A549 (cell line): ENCODE data around the gene WDR20. TPM values are rescaled to one million over a fixed set of nuclear protein-coding genes. Genes with fewer than 3 reads are reported as not detected.
A peak's percentile ranks its signal among the peaks of the same experiment; 100 is the strongest.

ENCODE experiments used
- ATAC-seq, 2 experiments: fragments of 200-7000 bp in 1 of 2; fragments of >200 bp in 1 of 2; cut with Nextera tagmentation in 1 of 2; cut with Tn5 transposase in 1 of 2; 3 replicates each; pipeline versions ENCODE4 v1.8.0 to v1.9.1; 2018 to 2020; ENCODE audit warnings: mild to moderate bottlenecking in 1 of 2, moderate library complexity in 1 of 2
- CTCF ChIA-PET: fragments of 300-600 bp; sonication (Branson Sonifier 250); formaldehyde crosslinking; extraction: SDS; loops from one replicate; lab custom pipeline; 2021; ENCODE audit warnings: antibody characterized with exemption, inconsistent platforms; lab: Yijun Ruan, JAX
- POLR2A ChIA-PET: fragments of 350-600 bp; formaldehyde crosslinking; extraction: SDS; loops from one replicate; lab custom pipeline; 2021; ENCODE audit warnings: antibody characterized with exemption, inconsistent platforms; lab: Yijun Ruan, JAX
- DNase-seq, 2 experiments: peaks; one replicate each; pipeline versions ENCODE4 v3.0.0 to v3.0.0-alpha.2; 2011 to 2016; ENCODE audit warnings: low read depth in 1 of 2, low spot score in 1 of 2
- FAIRE-seq: peaks from 2 replicates; lab custom pipeline; 2011; peaks lifted over from hg19 to GRCh38; lab: Jason Lieb, UNC
- H3K27ac ChIP-seq, 2 experiments: fragments of >200 bp; sonication (Bioruptor Twin); formaldehyde crosslinking; 3 replicates each; pipeline ENCODE4 v1.5.1; 2016 to 2017
- H3K4me1 ChIP-seq: fragments of >200 bp; sonication (Bioruptor Twin); formaldehyde crosslinking; 3 replicates; pipeline ENCODE4 v1.6.1; 2016
- H3K4me2 ChIP-seq: fragments of >200 bp; sonication (Bioruptor Twin); formaldehyde crosslinking; 3 replicates; pipeline ENCODE4 v1.6.1; 2016
- H3K4me3 ChIP-seq: fragments of >200 bp; sonication (Bioruptor Twin); formaldehyde crosslinking; 3 replicates; pipeline ENCODE4 v1.5.1; 2016
- H3K9me3 ChIP-seq: fragments of >200 bp; sonication (Bioruptor Twin); formaldehyde crosslinking; 3 replicates; pipeline ENCODE4 v1.6.1; 2016
- BHLHE40 ChIP-seq: IDR thresholded peaks from 2 replicates; pipeline ENCODE4 v1.6.1; 2012; ENCODE audit warnings: low read depth, low read length, inconsistent platforms
- CTCF ChIP-seq: fragments of >200 bp; sonication (Bioruptor Twin); formaldehyde crosslinking; IDR thresholded peaks from 3 replicates; pipeline ENCODE4 v1.5.1; 2016
- EP300 ChIP-seq, 2 experiments: fragments of >200 bp; sonication (Bioruptor Twin); formaldehyde crosslinking; IDR thresholded peaks; 2 replicates in 1 of 2; 3 replicates in 1 of 2; pipeline ENCODE4 v1.6.1; 2016 to 2017
- FOSL2 ChIP-seq, 2 experiments: fragments of 450-650 bp in 1 of 2; fragments of >200 bp in 1 of 2; sonication (Bioruptor Twin) in 1 of 2; formaldehyde crosslinking; IDR thresholded peaks; 2 replicates each; pipeline versions ENCODE4 v1.5.0 to v1.6.1; 2016 to 2020; ENCODE audit warnings: mild to moderate bottlenecking in 1 of 2, moderate library complexity in 1 of 2
- GATA3 ChIP-seq: IDR thresholded peaks from 2 replicates; pipeline ENCODE4 v1.6.1; 2012; ENCODE audit warnings: borderline replicate concordance
- HEYL ChIP-seq: fragments of 250-450 bp; sonication (Bioruptor Pico); IDR thresholded peaks from 2 replicates; pipeline ENCODE4 v1.8.0; 2021; ENCODE audit warnings: mild to moderate bottlenecking, moderate library complexity
- HMGXB4 ChIP-seq: fragments of 250-450 bp; sonication (Bioruptor Pico); IDR thresholded peaks from 2 replicates; pipeline ENCODE4 v1.5.0; 2021; ENCODE audit warnings: mild to moderate bottlenecking, moderate library complexity, borderline replicate concordance
- HOXB13 ChIP-seq: fragments of 250-450 bp; sonication (Bioruptor Pico); IDR thresholded peaks from 2 replicates; pipeline ENCODE4 v1.5.0; 2020; ENCODE audit warnings: low read depth, mild to moderate bottlenecking, moderate library complexity
- NFE2L2 ChIP-seq: fragments of 150-350 bp; conservative IDR thresholded peaks from 2 replicates; pipeline ENCODE4 v1.6.1; 2014; ENCODE audit warnings: low read length
- NPAS2 ChIP-seq: fragments of 250-450 bp; sonication (Bioruptor Pico); IDR thresholded peaks from 2 replicates; pipeline ENCODE4 v1.8.0; 2022; ENCODE audit warnings: mild to moderate bottlenecking, moderate library complexity, borderline replicate concordance
- NR3C1 ChIP-seq: fragments of >200 bp; sonication (Bioruptor Twin); formaldehyde crosslinking; IDR thresholded peaks from 3 replicates; pipeline ENCODE4 v1.6.1; 2017
- RAD21 ChIP-seq, 2 experiments: fragments of >200 bp in 1 of 2; sonication (Bioruptor Twin) in 1 of 2; formaldehyde crosslinking in 1 of 2; IDR thresholded peaks in 1 of 2; conservative IDR thresholded peaks in 1 of 2; 2 replicates in 1 of 2; 3 replicates in 1 of 2; pipeline ENCODE4 v1.6.1; 2012 to 2018; ENCODE audit warnings: inconsistent platforms in 1 of 2
- USF2 ChIP-seq: fragments of 450-650 bp; IDR thresholded peaks from 2 replicates; pipeline ENCODE4 v1.6.1; 2014; ENCODE audit warnings: antibody characterized with exemption
- WGBS: methylation state at CpG from one replicate; pipeline ENCODE4 v1.1.6; 2017; ENCODE audit errors: missing lambda C conversion rate; 5-methylcytosine and 5-hydroxymethylcytosine counted together
- polyA plus RNA-seq, 4 experiments: library from polyadenylated mRNA; depleted of rRNA in 3 of 4; stranded (reverse); fragments of >200 nt; fragmentation: RNase III in 1 of 4; extraction: RNeasy Plus Mini Kit Qiagen cat#74134 plus additional on column Dnase treatment in 1 of 4; gene quantifications; 2 replicates in 3 of 4; 3 replicates in 1 of 4; pipeline ENCODE4 v1.2.3, GENCODE V29; 2011 to 2017
- TF ChIP-seq, protein P1 (sequence below): fragments of 200-600 bp; sonication (generic); IDR thresholded peaks from 2 replicates; pipeline ENCODE4 v1.6.1; 2016; ENCODE audit warnings: antibody characterized with exemption, mild to moderate bottlenecking, moderate library complexity
- TF ChIP-seq, protein P2 (sequence below): fragments of >200 bp; sonication (Bioruptor Twin); formaldehyde crosslinking; IDR thresholded peaks from 2 replicates; pipeline ENCODE4 v1.6.1; 2016
- TF ChIP-seq, protein P3 (sequence below): IDR thresholded peaks from 2 replicates; pipeline ENCODE4 v1.6.1; 2012; ENCODE audit warnings: low read depth, borderline replicate concordance

The WDR20 gene
- polyA plus RNA-seq, 2 of the 4 experiments (the other 2 are of a cell fraction): 19.5 to 20.6 TPM

DNA sequence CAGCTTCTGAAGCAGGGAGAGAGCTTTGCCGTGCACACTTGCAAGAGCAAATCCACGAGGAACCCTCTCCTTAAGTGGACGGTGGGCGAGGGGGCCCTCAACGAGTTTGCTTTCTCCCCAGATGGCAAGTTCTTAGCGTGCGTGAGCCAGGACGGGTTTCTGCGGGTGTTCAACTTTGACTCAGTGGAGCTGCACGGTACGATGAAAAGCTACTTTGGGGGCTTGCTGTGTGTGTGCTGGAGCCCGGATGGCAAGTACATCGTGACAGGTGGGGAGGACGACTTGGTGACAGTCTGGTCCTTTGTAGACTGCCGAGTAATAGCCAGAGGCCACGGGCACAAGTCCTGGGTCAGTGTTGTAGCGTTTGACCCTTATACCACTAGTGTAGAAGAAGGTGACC, 69.0 kb downstream of the WDR20 start:
- no peak for FAIRE-seq
- H3K27ac ChIP-seq: no peak overlapping the region
- ChIA-PET POLR2A (no interaction called here), CTCF (interaction anchor here (0.6 to 1.1 kb wide), 3 partner anchors 10 to 365 kb away, joined by 3 read pairs; no protein-coding TSS in a partner anchor)
- DNase-seq: no peak
- H3K9me3 ChIP-seq: no peaks in the 10 kb centered on the region
- H3K4me1 ChIP-seq: no peaks in the 10 kb centered on the region
- 93% methylated on average over 17 of the region's 17 CpGs for WGBS
- no peak overlapping the region for H3K4me2 ChIP-seq
- no peak for TF ChIP-seq GATA3
- ATAC-seq: no peak
- no peak overlapping the region for H3K4me3 ChIP-seq

DNA sequence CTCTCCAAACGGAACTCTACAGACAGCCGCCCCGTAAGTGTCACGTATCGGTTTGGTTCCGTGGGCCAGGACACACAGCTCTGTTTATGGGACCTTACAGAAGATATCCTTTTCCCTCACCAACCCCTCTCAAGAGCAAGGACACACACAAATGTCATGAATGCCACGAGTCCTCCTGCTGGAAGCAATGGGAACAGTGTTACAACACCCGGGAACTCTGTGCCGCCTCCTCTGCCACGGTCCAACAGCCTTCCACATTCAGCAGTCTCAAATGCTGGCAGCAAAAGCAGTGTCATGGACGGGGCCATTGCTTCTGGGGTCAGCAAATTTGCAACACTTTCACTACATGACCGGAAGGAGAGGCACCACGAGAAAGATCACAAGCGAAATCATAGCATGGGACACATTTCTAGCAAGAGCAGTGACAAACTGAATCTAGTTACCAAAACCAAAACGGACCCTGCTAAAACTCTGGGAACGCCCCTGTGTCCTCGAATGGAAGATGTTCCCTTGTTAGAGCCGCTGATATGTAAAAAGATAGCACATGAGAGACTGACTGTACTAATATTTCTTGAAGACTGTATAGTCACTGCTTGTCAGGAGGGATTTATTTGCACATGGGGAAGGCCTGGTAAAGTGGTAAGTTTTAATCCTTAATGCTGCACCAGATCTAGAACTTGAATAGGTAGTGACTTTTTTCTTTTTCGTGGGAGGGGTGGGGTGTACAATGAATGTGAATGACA, 69.7 kb downstream of the WDR20 start:
- peak; percentile 85 to 86 for ATAC-seq
- WGBS: 79% methylated on average over 19 of the region's 19 CpGs
- no peak for FAIRE-seq

DNA sequence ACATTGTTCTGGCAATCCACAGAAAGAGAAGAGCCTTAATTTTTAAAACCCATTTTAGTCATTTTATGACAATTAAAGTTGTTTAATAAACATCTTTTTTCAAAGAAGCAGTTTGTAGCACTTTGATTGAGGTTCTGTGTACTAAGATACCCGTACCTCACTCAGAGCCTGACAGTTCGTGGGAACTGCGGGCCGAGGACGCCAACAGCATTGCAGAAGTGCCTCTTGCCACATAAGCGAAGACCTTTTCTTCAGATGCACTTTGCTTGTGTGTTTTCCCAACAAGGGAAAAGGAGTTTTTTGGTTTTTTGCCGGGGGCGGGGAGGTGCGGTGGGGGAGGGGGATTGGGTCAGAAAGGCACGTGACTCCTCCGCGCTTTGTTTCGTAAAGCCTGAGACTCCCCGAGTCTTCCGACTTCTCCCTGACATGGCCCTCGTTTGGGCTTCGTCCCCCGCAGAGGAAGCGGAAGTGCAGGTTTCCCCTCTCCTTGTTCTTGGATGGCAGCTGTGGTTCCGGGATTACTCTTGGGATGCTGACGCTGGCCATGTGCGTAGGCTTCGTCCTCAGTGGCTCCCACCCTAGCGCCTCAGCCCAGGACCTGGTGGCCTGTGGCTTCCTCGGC, 70.8 kb downstream of the WDR20 start:
- no peak for FAIRE-seq
- POLR2A ChIA-PET: no interaction called here
- CTCF ChIA-PET: interaction anchor here (1.0 kb wide), 1 partner anchor 440 kb away, joined by 3 read pairs; no protein-coding TSS in a partner anchor
- no peak for TF ChIP-seq NPAS2 (CRISPR knock-in tag)
- TF ChIP-seq, protein P1, sequence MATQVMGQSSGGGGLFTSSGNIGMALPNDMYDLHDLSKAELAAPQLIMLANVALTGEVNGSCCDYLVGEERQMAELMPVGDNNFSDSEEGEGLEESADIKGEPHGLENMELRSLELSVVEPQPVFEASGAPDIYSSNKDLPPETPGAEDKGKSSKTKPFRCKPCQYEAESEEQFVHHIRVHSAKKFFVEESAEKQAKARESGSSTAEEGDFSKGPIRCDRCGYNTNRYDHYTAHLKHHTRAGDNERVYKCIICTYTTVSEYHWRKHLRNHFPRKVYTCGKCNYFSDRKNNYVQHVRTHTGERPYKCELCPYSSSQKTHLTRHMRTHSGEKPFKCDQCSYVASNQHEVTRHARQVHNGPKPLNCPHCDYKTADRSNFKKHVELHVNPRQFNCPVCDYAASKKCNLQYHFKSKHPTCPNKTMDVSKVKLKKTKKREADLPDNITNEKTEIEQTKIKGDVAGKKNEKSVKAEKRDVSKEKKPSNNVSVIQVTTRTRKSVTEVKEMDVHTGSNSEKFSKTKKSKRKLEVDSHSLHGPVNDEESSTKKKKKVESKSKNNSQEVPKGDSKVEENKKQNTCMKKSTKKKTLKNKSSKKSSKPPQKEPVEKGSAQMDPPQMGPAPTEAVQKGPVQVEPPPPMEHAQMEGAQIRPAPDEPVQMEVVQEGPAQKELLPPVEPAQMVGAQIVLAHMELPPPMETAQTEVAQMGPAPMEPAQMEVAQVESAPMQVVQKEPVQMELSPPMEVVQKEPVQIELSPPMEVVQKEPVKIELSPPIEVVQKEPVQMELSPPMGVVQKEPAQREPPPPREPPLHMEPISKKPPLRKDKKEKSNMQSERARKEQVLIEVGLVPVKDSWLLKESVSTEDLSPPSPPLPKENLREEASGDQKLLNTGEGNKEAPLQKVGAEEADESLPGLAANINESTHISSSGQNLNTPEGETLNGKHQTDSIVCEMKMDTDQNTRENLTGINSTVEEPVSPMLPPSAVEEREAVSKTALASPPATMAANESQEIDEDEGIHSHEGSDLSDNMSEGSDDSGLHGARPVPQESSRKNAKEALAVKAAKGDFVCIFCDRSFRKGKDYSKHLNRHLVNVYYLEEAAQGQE: no peak
- no peak for TF ChIP-seq FOSL2 (IDR thresholded peaks at IDR 0.05)
- TF ChIP-seq FOSL2 (CRISPR knock-in tag; IDR thresholded peaks at IDR 0.05): no peak
- TF ChIP-seq, protein P2, sequence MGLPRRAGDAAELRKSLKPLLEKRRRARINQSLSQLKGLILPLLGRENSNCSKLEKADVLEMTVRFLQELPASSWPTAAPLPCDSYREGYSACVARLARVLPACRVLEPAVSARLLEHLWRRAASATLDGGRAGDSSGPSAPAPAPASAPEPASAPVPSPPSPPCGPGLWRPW: no peak
- no peak for TF ChIP-seq HMGXB4 (CRISPR knock-in tag)

More for the DNA sequence above, 69.7 kb downstream of the WDR20 start:
- ChIA-PET CTCF (interaction anchor here (0.6 to 1.1 kb wide), 3 partner anchors 10 to 366 kb away, joined by 3 read pairs; no protein-coding TSS in a partner anchor), POLR2A (no interaction called here)
- Histone ChIP-seq H3K4me2 (no peak overlapping the region), H3K4me1 (no peaks in the 10 kb centered on the region), H3K27ac (no peak overlapping the region), H3K4me3 (no peak overlapping the region), H3K9me3 (no peaks in the 10 kb centered on the region)
- peak; percentile 27 to 60 for DNase-seq
- no peak for TF ChIP-seq EP300 (IDR thresholded peaks at IDR 0.05)
- no peak for TF ChIP-seq HEYL (CRISPR knock-in tag)
- TF ChIP-seq, protein P2: no peak
- no peak for TF ChIP-seq BHLHE40
- TF ChIP-seq CTCF: peak; percentile 16; the same call in 2 of the 3 replicates
- TF ChIP-seq, protein P3, sequence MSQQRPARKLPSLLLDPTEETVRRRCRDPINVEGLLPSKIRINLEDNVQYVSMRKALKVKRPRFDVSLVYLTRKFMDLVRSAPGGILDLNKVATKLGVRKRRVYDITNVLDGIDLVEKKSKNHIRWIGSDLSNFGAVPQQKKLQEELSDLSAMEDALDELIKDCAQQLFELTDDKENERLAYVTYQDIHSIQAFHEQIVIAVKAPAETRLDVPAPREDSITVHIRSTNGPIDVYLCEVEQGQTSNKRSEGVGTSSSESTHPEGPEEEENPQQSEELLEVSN: no peak
- TF ChIP-seq NFE2L2: no peak
- TF ChIP-seq NR3C1: no peak
- no peak for TF ChIP-seq USF2
- TF ChIP-seq RAD21 (conservative IDR thresholded peaks at IDR 0.05 in 1 of 2, IDR thresholded peaks at IDR 0.05 in 1 of 2): peak; percentile 31 to 40; a peak in 3 of 5 replicates
- TF ChIP-seq HOXB13: no peak
- TF ChIP-seq, all 56 proteins: peak for 2

More for the DNA sequence above, 70.8 kb downstream of the WDR20 start:
- DNase-seq (no peak), ATAC-seq (no peak)
- Histone ChIP-seq H3K9me3 (no peaks in the 10 kb centered on the region), H3K4me1 (no peaks in the 10 kb centered on the region), H3K4me2 (no peak overlapping the region), H3K4me3 (no peak overlapping the region), H3K27ac (no peak overlapping the region)
- 98% methylated on average over 25 of the region's 25 CpGs for WGBS
